Activated naive CD8-positive, alpha-beta T cell treated with anti-CD3 and anti-CD28 coated beads, Interleukin-2, amount 50 U/mL, for 24 hours (primary cell): ENCODE measurements around the gene SLC7A6OS.

Experiments used
- ATAC-seq: fragments of 150-1000 bp; cut with Tn5 transposase; one replicate; pipeline ENCODE4 v1.10.0; 2021
- DNase-seq: peaks from one replicate; pipeline ENCODE4 v3.0.0; 2021
- H3K27ac Mint-ChIP-seq: one replicate; pipeline ENCODE4 v1.8.0; 2021; ENCODE audit warnings: mild to moderate bottlenecking, mixed read lengths
- H3K27me3 Mint-ChIP-seq: one replicate; pipeline ENCODE4 v1.8.0; 2021; ENCODE audit warnings: mixed read lengths
- H3K36me3 Mint-ChIP-seq: one replicate; pipeline ENCODE4 v1.8.0; 2021; ENCODE audit warnings: low read depth, mixed read lengths
- H3K4me1 Mint-ChIP-seq: one replicate; pipeline ENCODE4 v1.8.0; 2021; ENCODE audit warnings: mixed read lengths
- H3K4me3 Mint-ChIP-seq: one replicate; pipeline ENCODE4 v1.8.0; 2021; ENCODE audit warnings: mild to moderate bottlenecking, moderate library complexity, mixed read lengths
- H3K9me3 Mint-ChIP-seq: one replicate; pipeline ENCODE4 v1.8.0; 2021; ENCODE audit warnings: mixed read lengths

Gene SLC7A6OS

GRCh38 chr16:68284847-68285246, 25.9 kb downstream of the SLC7A6OS start:
- DNase-seq, result no peak
- Mint-ChIP-seq H3K27ac (peak overlapping the region; percentile 90), H3K36me3 (peaks cover 65% of the 10 kb centered on the region)

GRCh38 chr16:68283801-68284598, 26.7 kb downstream of the SLC7A6OS start:
- peak overlapping the region; percentile 90 for H3K27ac Mint-ChIP-seq
- peaks cover 66% of the 10 kb centered on the region for H3K36me3 Mint-ChIP-seq
- DNase-seq (no peak), ATAC-seq (peak; percentile 47)
- no peaks in the 10 kb centered on the region for H3K27me3 Mint-ChIP-seq
- no peaks in the 10 kb centered on the region for H3K9me3 Mint-ChIP-seq
- H3K4me3 Mint-ChIP-seq, result peak overlapping the region; percentile 62
- H3K4me1 Mint-ChIP-seq, result peaks cover 95% of the 10 kb centered on the region

More at GRCh38 chr16:68284847-68285246, 25.9 kb downstream of the SLC7A6OS start:
- ATAC-seq, result no peak
- peaks cover 98% of the 10 kb centered on the region for H3K4me1 Mint-ChIP-seq
- H3K27me3 Mint-ChIP-seq, result no peaks in the 10 kb centered on the region
- no peaks in the 10 kb centered on the region for H3K9me3 Mint-ChIP-seq
- peak overlapping the region; percentile 62 for H3K4me3 Mint-ChIP-seq

- peaks cover 64% of the 10 kb centered on the region for H3K36me3 Mint-ChIP-seq
- no peaks in the 10 kb centered on the region for H3K27me3 Mint-ChIP-seq
- H3K4me1 Mint-ChIP-seq, result peaks cover 88% of the 10 kb centered on the region
- H3K27ac Mint-ChIP-seq, result peak overlapping the region; percentile 90
- no peaks in the 10 kb centered on the region for H3K9me3 Mint-ChIP-seq
- H3K4me3 Mint-ChIP-seq, result peak overlapping the region; percentile 62
- ATAC-seq, result no peak
- DNase-seq, result no peak
Observed at GRCh38 chr16:68283346-68283745, 27.4 kb downstream of the SLC7A6OS start.

GRCh38 chr16:68282064-68282452, 28.7 kb downstream of the SLC7A6OS start:
- DNase-seq, result no peak
- peaks cover 54% of the 10 kb centered on the region for H3K36me3 Mint-ChIP-seq
- no peak for ATAC-seq
- H3K9me3 Mint-ChIP-seq, result no peaks in the 10 kb centered on the region
- H3K27ac Mint-ChIP-seq, result peak overlapping the region; percentile 90
- no peaks in the 10 kb centered on the region for H3K27me3 Mint-ChIP-seq
- H3K4me1 Mint-ChIP-seq, result peaks cover 76% of the 10 kb centered on the region
- no peak overlapping the region for H3K4me3 Mint-ChIP-seq

GRCh38 chr16:68281368-68282063, 29.2 kb downstream of the SLC7A6OS start:
- Mint-ChIP-seq H3K4me3 (no peak overlapping the region), H3K36me3 (peaks cover 51% of the 10 kb centered on the region), H3K9me3 (no peaks in the 10 kb centered on the region), H3K27me3 (no peaks in the 10 kb centered on the region), H3K4me1 (peaks cover 75% of the 10 kb centered on the region), H3K27ac (peak overlapping the region; percentile 69)
- DNase-seq (no peak), ATAC-seq (peak; percentile 64)

- Mint-ChIP-seq H3K27me3 (no peaks in the 10 kb centered on the region), H3K27ac (peak overlapping the region; percentile 57), H3K9me3 (no peaks in the 10 kb centered on the region), H3K4me3 (no peak overlapping the region), H3K4me1 (peaks cover 75% of the 10 kb centered on the region), H3K36me3 (peaks cover 50% of the 10 kb centered on the region)
- ATAC-seq (no peak), DNase-seq (no peak)
Observed at GRCh38 chr16:68279726-68280558, 30.8 kb downstream of the SLC7A6OS start.

GRCh38 chr16:68276223-68276622, 34.5 kb downstream of the SLC7A6OS start:
- no peak for DNase-seq
- Mint-ChIP-seq H3K9me3 (no peaks in the 10 kb centered on the region), H3K27me3 (no peaks in the 10 kb centered on the region), H3K4me1 (peaks cover 73% of the 10 kb centered on the region), H3K27ac (peak overlapping the region; percentile 85), H3K4me3 (no peak overlapping the region), H3K36me3 (peaks cover 59% of the 10 kb centered on the region)
- ATAC-seq, result no peak

GRCh38 chr16:68275611-68276191, 35.0 kb downstream of the SLC7A6OS start:
- DNase-seq, result no peak
- peaks cover 58% of the 10 kb centered on the region for H3K36me3 Mint-ChIP-seq
- peak; percentile 82 for ATAC-seq
- H3K4me3 Mint-ChIP-seq, result peak overlapping the region; percentile 34
- no peaks in the 10 kb centered on the region for H3K9me3 Mint-ChIP-seq
- peak overlapping the region; percentile 85 for H3K27ac Mint-ChIP-seq
- no peaks in the 10 kb centered on the region for H3K27me3 Mint-ChIP-seq
- peaks cover 73% of the 10 kb centered on the region for H3K4me1 Mint-ChIP-seq

- Mint-ChIP-seq H3K27ac (peak overlapping the region; percentile 90), H3K9me3 (no peaks in the 10 kb centered on the region), H3K27me3 (no peaks in the 10 kb centered on the region), H3K36me3 (peaks cover 55% of the 10 kb centered on the region), H3K4me1 (peaks cover 77% of the 10 kb centered on the region), H3K4me3 (no peak overlapping the region)
- DNase-seq, result no peak
- no peak for ATAC-seq
Observed at GRCh38 chr16:68274441-68274840, 36.3 kb downstream of the SLC7A6OS start.

GRCh38 chr16:68273896-68274295, 36.9 kb downstream of the SLC7A6OS start:
- Mint-ChIP-seq H3K27ac (peak overlapping the region; percentile 90), H3K4me1 (peaks cover 79% of the 10 kb centered on the region), H3K4me3 (no peak overlapping the region), H3K27me3 (no peaks in the 10 kb centered on the region), H3K36me3 (peaks cover 58% of the 10 kb centered on the region), H3K9me3 (no peaks in the 10 kb centered on the region)
- DNase-seq (no peak), ATAC-seq (no peak)

GRCh38 chr16:68273459-68273858, 37.3 kb downstream of the SLC7A6OS start:
- DNase-seq, result no peak
- Mint-ChIP-seq H3K27me3 (no peaks in the 10 kb centered on the region), H3K4me3 (peak overlapping the region; percentile 64), H3K9me3 (no peaks in the 10 kb centered on the region), H3K27ac (peak overlapping the region; percentile 90), H3K36me3 (peaks cover 58% of the 10 kb centered on the region), H3K4me1 (peaks cover 83% of the 10 kb centered on the region)
- no peak for ATAC-seq

- ATAC-seq (no peak), DNase-seq (no peak)
- Mint-ChIP-seq H3K27me3 (no peaks in the 10 kb centered on the region), H3K27ac (peak overlapping the region; percentile 90), H3K36me3 (peaks cover 62% of the 10 kb centered on the region), H3K4me1 (peaks cover 91% of the 10 kb centered on the region), H3K9me3 (no peaks in the 10 kb centered on the region), H3K4me3 (peak overlapping the region; percentile 64)
Observed at GRCh38 chr16:68272507-68273209, 38.1 kb downstream of the SLC7A6OS start.

GRCh38 chr16:68270353-68270752, 40.4 kb downstream of the SLC7A6OS start:
- peak overlapping the region; percentile 25 for H3K4me3 Mint-ChIP-seq
- peaks cover 92% of the 10 kb centered on the region for H3K4me1 Mint-ChIP-seq
- no peaks in the 10 kb centered on the region for H3K9me3 Mint-ChIP-seq
- no peak for DNase-seq
- peaks cover 59% of the 10 kb centered on the region for H3K36me3 Mint-ChIP-seq
- peak; percentile 71 for ATAC-seq
- no peaks in the 10 kb centered on the region for H3K27me3 Mint-ChIP-seq
- peak overlapping the region; percentile 88 for H3K27ac Mint-ChIP-seq
